IMR-90 (cell line): Measurements from ENCODE around the gene NACA. TPM values are rescaled to one million over a fixed set of nuclear protein-coding genes. Genes with fewer than 3 reads are reported as not detected.

Experiments used
- ATAC-seq: fragments of 200-7000 bp; cut with Tn5 transposase; 2 replicates; pipeline ENCODE4 v1.9.1; 2020; ENCODE audit warnings: low read depth, mild to moderate bottlenecking, moderate library complexity
- BruUV-seq: library from RNA; stranded (reverse); fragments of 400-500 nt; replicated peaks from 2 replicates; lab custom pipeline; 2021; lab: Mats Ljungman, UMichigan
- CTCF ChIA-PET: fragments of 300-600 bp; formaldehyde crosslinking; extraction: SDS; loops from one replicate; lab custom pipeline; 2021; ENCODE audit warnings: antibody characterized with exemption; lab: Yijun Ruan, JAX
- POLR2A ChIA-PET: fragments of 300-600 bp; sonication (Branson Sonifier 250); formaldehyde crosslinking; loops from one replicate; lab custom pipeline; 2022; ENCODE audit warnings: antibody characterized with exemption; ENCODE audit not compliant: unreplicated experiment; lab: Charles Lee
- DNase-seq: peaks from one replicate; pipeline ENCODE4 v3.0.0; 2013
- H2AFZ ChIP-seq: replicated peaks from 2 replicates; pipeline ENCODE3; 2013; ENCODE audit warnings: low read length, mild to moderate bottlenecking; ENCODE audit not compliant: poor library complexity
- H2AK5ac ChIP-seq: 2 replicates; pipeline ENCODE4 v1.6.1; 2013; ENCODE audit warnings: low read depth, low read length, inconsistent platforms
- H2AK9ac ChIP-seq: replicated peaks from 2 replicates; pipeline ENCODE3; 2013; ENCODE audit warnings: mild to moderate bottlenecking, low read depth, low read length, moderate library complexity; ENCODE audit not compliant: poor library complexity
- H2BK120ac ChIP-seq: 2 replicates; pipeline ENCODE4 v1.6.1; 2013; ENCODE audit warnings: low read depth, low read length, inconsistent platforms
- H2BK15ac ChIP-seq: 3 replicates; pipeline ENCODE4 v1.6.1; 2013; ENCODE audit warnings: low read depth, low read length, inconsistent platforms
- H2BK20ac ChIP-seq: 2 replicates; pipeline ENCODE4 v1.6.1; 2013; ENCODE audit warnings: low read depth, mild to moderate bottlenecking, inconsistent platforms, low read length, moderate library complexity
- H2BK5ac ChIP-seq: 2 replicates; pipeline ENCODE4 v1.6.1; 2013; ENCODE audit warnings: mild to moderate bottlenecking, low read depth, low read length, inconsistent platforms; ENCODE audit not compliant: poor library complexity, severe bottlenecking
- H3K14ac ChIP-seq: replicated peaks from 2 replicates; pipeline ENCODE4 v1.6.1; 2013; ENCODE audit warnings: low read depth, low read length, inconsistent platforms
- H3K18ac ChIP-seq: 2 replicates; pipeline ENCODE4 v1.6.1; 2013; ENCODE audit warnings: low read depth, low read length, control low read depth
- H3K23ac ChIP-seq: 2 replicates; pipeline ENCODE4 v1.6.1; 2013; ENCODE audit warnings: low read depth, low read length, inconsistent platforms
- H3K27ac ChIP-seq: 2 replicates; pipeline ENCODE4 v1.5.1; 2013; ENCODE audit warnings: mild to moderate bottlenecking, control low read depth, low read length; ENCODE audit not compliant: insufficient read depth
- H3K27me3 ChIP-seq: 2 replicates; pipeline ENCODE4 v1.6.1; 2013; ENCODE audit warnings: low read length; ENCODE audit not compliant: control insufficient read depth, insufficient read depth
- H3K36me3 ChIP-seq: 2 replicates; pipeline ENCODE4 v1.6.1; 2013; ENCODE audit warnings: low read length, mixed read lengths; ENCODE audit not compliant: control insufficient read depth, insufficient read depth
- H3K4ac ChIP-seq: 2 replicates; pipeline ENCODE4 v1.6.1; 2013; ENCODE audit warnings: low read depth, low read length, inconsistent platforms
- H3K4me1 ChIP-seq: 2 replicates; pipeline ENCODE4 v1.6.1; 2013; ENCODE audit warnings: low read length, mixed read lengths; ENCODE audit not compliant: control insufficient read depth, insufficient read depth
- H3K4me2 ChIP-seq: 2 replicates; pipeline ENCODE4 v1.6.1; 2013; ENCODE audit warnings: low read depth, mild to moderate bottlenecking, control low read depth, low read length, moderate library complexity
- H3K4me3 ChIP-seq: 2 replicates; pipeline ENCODE4 v1.5.1; 2013; ENCODE audit warnings: low read depth, mild to moderate bottlenecking, control low read depth, low read length, moderate library complexity; ENCODE audit not compliant: insufficient read depth
- H3K56ac ChIP-seq: 2 replicates; pipeline ENCODE4 v1.6.1; 2013; ENCODE audit warnings: low read length, inconsistent platforms; ENCODE audit not compliant: insufficient read depth; ENCODE audit errors: extremely low read depth
- H3K79me1 ChIP-seq, 2 experiments: 2 replicates each; pipeline ENCODE4 v1.6.1; 2013; ENCODE audit warnings: low read length in 2 of 2, inconsistent platforms in 1 of 2, low read depth in 1 of 2
- H3K9ac ChIP-seq: 2 replicates; pipeline ENCODE4 v1.6.1; 2013; ENCODE audit warnings: low read depth, low read length, control low read depth
- H3K9me1 ChIP-seq: 2 replicates; pipeline ENCODE4 v1.6.1; 2013; ENCODE audit warnings: low read length, inconsistent platforms; ENCODE audit not compliant: insufficient read depth
- H3K9me3 ChIP-seq: 2 replicates; pipeline ENCODE4 v1.6.1; 2013; ENCODE audit warnings: low read length; ENCODE audit not compliant: control insufficient read depth, insufficient read depth
- H4K20me1 ChIP-seq: 2 replicates; pipeline ENCODE4 v1.6.1; 2013; ENCODE audit warnings: low read length, inconsistent platforms; ENCODE audit not compliant: insufficient read depth
- H4K5ac ChIP-seq: 2 replicates; pipeline ENCODE4 v1.6.1; 2013; ENCODE audit warnings: mild to moderate bottlenecking, low read depth, low read length, control low read depth
- H4K8ac ChIP-seq, 2 experiments: 2 replicates each; pipeline ENCODE4 v1.6.1; 2013; ENCODE audit warnings: low read depth in 2 of 2, low read length in 2 of 2, control low read depth in 1 of 2, inconsistent platforms in 1 of 2
- H4K91ac ChIP-seq: 2 replicates; pipeline ENCODE4 v1.6.1; 2013; ENCODE audit warnings: low read depth, low read length, inconsistent platforms; ENCODE audit not compliant: insufficient read depth
- CEBPB ChIP-seq: IDR thresholded peaks from 2 replicates; pipeline ENCODE4 v1.6.1; 2012; ENCODE audit warnings: low read depth, low read length, improper control_type of control experiment
- FOS ChIP-seq: fragments of 150-350 bp; IDR thresholded peaks from 2 replicates; pipeline ENCODE4 v1.6.1; 2016; ENCODE audit warnings: low read depth, low read length
- MAFK ChIP-seq: IDR thresholded peaks from 2 replicates; pipeline ENCODE4 v1.6.1; 2012; ENCODE audit warnings: low read depth, low read length, improper control_type of control experiment
- MXI1 ChIP-seq: IDR thresholded peaks from 2 replicates; pipeline ENCODE4 v1.6.1; 2012; ENCODE audit warnings: low read depth, mild to moderate bottlenecking, low read length, moderate library complexity, borderline replicate concordance
- SMC3 ChIP-seq: fragments of 150-350 bp; IDR thresholded peaks from 2 replicates; pipeline ENCODE4 v1.6.1; 2016; ENCODE audit warnings: low read depth, mild to moderate bottlenecking, antibody characterized with exemption, low read length, moderate library complexity
- USF2 ChIP-seq: fragments of 150-350 bp; IDR thresholded peaks from 2 replicates; pipeline ENCODE4 v1.6.1; 2017; ENCODE audit warnings: mild to moderate bottlenecking, antibody characterized with exemption, low read length, low read depth
- WGBS, 2 experiments: methylation state at CpG; one replicate each; pipeline versions ENCODE4 v1.1.5 to v1.1.7; 2013; ENCODE audit warnings: missing lambda C conversion rate in 2 of 2; ENCODE audit not compliant: insufficient read length in 1 of 2; ENCODE audit errors: extremely low coverage in 2 of 2; 5-methylcytosine and 5-hydroxymethylcytosine counted together
- dilution Hi-C: fragments of 300-500 bp; cut with HindIII; formaldehyde crosslinking; loops from one replicate; pipeline ENCODE4 v1.14.3; 2018; ENCODE audit warnings: low sequenced_read_pairs; ENCODE audit not compliant: unreplicated experiment
- in situ Hi-C: fragments of 300-500 bp; cut with MboI; formaldehyde crosslinking; loops from 3 replicates; pipeline ENCODE4 v1.14.3; 2019; ENCODE audit warnings: low sequenced_read_pairs, inconsistent platforms, mixed read lengths
- intact Hi-C: fragments of 100-400 bp; cut with micrococcal nuclease; formaldehyde crosslinking; loops from 2 replicates; pipeline ENCODE4 v1.10.0; 2022
- polyA plus RNA-seq, 3 experiments: library from polyadenylated mRNA; depleted of rRNA; stranded (reverse); fragments of >200 nt; gene quantifications; 2 replicates each; pipeline ENCODE4 v1.2.3, GENCODE V29; 2012; ENCODE audit warnings: low replicate concordance in 1 of 3
- total RNA-seq: library from RNA; depleted of rRNA; stranded (reverse); fragments of >200 nt; gene quantifications from 2 replicates; pipeline ENCODE4 v1.2.3, GENCODE V29; 2012

NACA gene
- total and polyA plus RNA-seq, 2 of the 4 experiments (the other 2 are of a cell fraction), result 662 to 1,223 TPM

- no peak overlapping the region; the same call in 1 of the 3 replicates for H2BK15ac ChIP-seq
- H3K56ac ChIP-seq, result peak overlapping the region; percentile 29; the same call in 1 of the 2 replicates
- no peaks in the 10 kb centered on the region for H3K36me3 ChIP-seq
- peak overlapping the region; percentile 19 for H3K14ac ChIP-seq
- peak overlapping the region; percentile 73; the same call in 1 of the 2 replicates for H3K4me2 ChIP-seq
- H2AFZ ChIP-seq, result no peak overlapping the region
- H3K4me3 ChIP-seq, result no peak overlapping the region
- intact Hi-C loops, result loop anchor here (1.0 kb wide), 1 partner anchor 223 kb away; no protein-coding TSS in a partner anchor
- peak overlapping the region; percentile 22; the same call in 1 of the 2 replicates for H3K9ac ChIP-seq
- no CpG with 5 or more reads among the region's 5 CpGs for WGBS, 2 experiments
- ATAC-seq, result peak; percentile 82
- BruUV-seq, result no TSS peak
- peak overlapping the region; percentile 50 for H2AK9ac ChIP-seq
- peak overlapping the region; percentile 84 for H4K91ac ChIP-seq
- peak overlapping the region; percentile 93 for H2BK5ac ChIP-seq
- no peaks in the 10 kb centered on the region for H3K9me1 ChIP-seq
- TF ChIP-seq USF2, result 0 out of 2 replicates have a peak, but pooled peaks have one; percentile 15
- peak; percentile 77 for TF ChIP-seq CEBPB
- TF ChIP-seq MAFK, result no peak
- TF ChIP-seq SMC3, result no peak
- peak; percentile 65; the same call in 1 of the 2 replicates for TF ChIP-seq MXI1
- 0 out of 2 replicates have a peak, but pooled peaks have one; percentile 7 for TF ChIP-seq FOS
- dilution Hi-C loops, result no loop called here
- H3K9me3 ChIP-seq, result no peaks in the 10 kb centered on the region
- peak overlapping the region; percentile 65; the same call in 1 of the 2 replicates for H4K5ac ChIP-seq
- H3K18ac ChIP-seq, result peak overlapping the region; percentile 87
- POLR2A ChIA-PET, result interaction anchor here (0.6 to 0.7 kb wide), 2 partner anchors 16 to 107 kb away, joined by 4 to 7 read pairs; no protein-coding TSS in a partner anchor
- H2BK20ac ChIP-seq, result peak overlapping the region; percentile 79
- H4K20me1 ChIP-seq, result no peaks in the 10 kb centered on the region
- DNase-seq, result peak; percentile 82
- H3K4ac ChIP-seq, result peak overlapping the region; percentile 55; the same call in 1 of the 2 replicates
- H3K23ac ChIP-seq, result 0 out of 2 replicates have a peak overlapping the region, but pooled peaks have one; percentile 2
- CTCF ChIA-PET, result interaction anchor here (0.6 to 1.9 kb wide), 4 partner anchors 53 to 237 kb away, joined by 3 to 15 read pairs (median 4); no protein-coding TSS in a partner anchor
- no peaks in the 10 kb centered on the region; the same call in 1 of the 2 replicates for H3K4me1 ChIP-seq
- peak overlapping the region; percentile 87 to 89 for H4K8ac ChIP-seq
- H3K79me1 ChIP-seq, result peaks cover 0 to 3% of the 10 kb centered on the region in 2 experiments; a peak in 1 of 4 replicates
- H2BK120ac ChIP-seq, result peak overlapping the region; percentile 80
- in situ Hi-C loops, result loop anchor here (5.0 kb wide), 1 partner anchor 223 kb away; no protein-coding TSS in a partner anchor
- peak overlapping the region; percentile 32 for H3K27ac ChIP-seq
- peak overlapping the region; percentile 35; the same call in 1 of the 2 replicates for H2AK5ac ChIP-seq
- H3K27me3 ChIP-seq, result no peaks in the 10 kb centered on the region
These were observed 38.9 kb upstream of the NACA start for GRCh38 chr12:56763753-56764657.
